ENCODE measurements around the gene SEC14L5.

DNA sequence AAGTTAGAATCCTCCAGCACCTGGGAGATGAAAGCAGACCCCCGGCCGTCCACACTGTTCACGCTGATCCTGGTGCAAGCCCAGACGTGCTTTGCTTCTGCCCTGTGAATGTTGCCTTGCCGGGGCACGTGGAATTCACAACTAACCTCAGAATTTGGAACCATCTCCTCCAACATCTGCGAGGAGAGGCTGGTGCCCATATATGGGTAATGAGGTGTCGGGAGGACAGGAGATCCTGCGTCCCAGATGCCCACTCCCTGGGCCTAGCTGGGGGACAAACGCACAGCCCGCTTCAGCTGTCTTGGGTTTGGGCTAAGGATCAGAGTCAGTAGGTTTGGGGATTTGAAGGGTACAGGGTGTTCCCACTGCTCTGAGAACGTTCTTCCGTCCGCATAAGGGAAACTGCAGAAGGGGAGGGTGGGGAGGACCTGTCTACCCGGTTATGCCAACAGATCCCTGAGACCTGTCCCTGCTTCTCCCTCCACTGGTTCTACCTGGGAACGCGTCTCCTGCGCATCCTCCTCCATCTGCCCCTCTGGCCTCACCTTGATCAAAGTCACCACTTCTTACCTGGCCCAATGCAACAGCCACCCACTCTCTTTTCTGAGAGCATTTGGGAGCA, 35.3 kb upstream of the SEC14L5 start:
- TF ChIP-seq EZH2 (IDR thresholded peaks at IDR 0.05) (no peak), POLR2AphosphoS5 (IDR thresholded peaks at IDR 0.05; ENCODE audit: borderline replicate concordance, low read depth, low read length) (no peak), FOXP2 (optimal IDR thresholded peaks at IDR 0.05; ENCODE audit: control extremely low read depth, extremely low read length, insufficient read depth) (no peak)

Measured in SK-N-MC (cell line).